SK-N-SH treated with all-trans-retinoic acid at 6 μM for 48 hours (cell line): Measurements from ENCODE around the gene PPP1CA.

Experiments used
- ARNTL ChIP-seq: fragments of 450-650 bp; formaldehyde crosslinking; IDR thresholded peaks from 2 replicates; pipeline ENCODE4 v1.5.0; 2020; ENCODE audit warnings: low read depth, mild to moderate bottlenecking, moderate library complexity, borderline replicate concordance
- BACH2 ChIP-seq: fragments of 250-450 bp; sonication (Bioruptor Pico); IDR thresholded peaks from 2 replicates; pipeline ENCODE4 v1.9.0; 2021; ENCODE audit warnings: mild to moderate bottlenecking, borderline replicate concordance
- OSR1 ChIP-seq: fragments of 250-450 bp; sonication (Bioruptor Pico); IDR thresholded peaks from 2 replicates; pipeline ENCODE4 v1.8.0; 2022; ENCODE audit warnings: moderate library complexity, mild to moderate bottlenecking, inconsistent platforms
- ZFP3 ChIP-seq: fragments of 250-450 bp; sonication (Bioruptor Pico); IDR thresholded peaks from 2 replicates; pipeline ENCODE4 v1.5.0; 2020; ENCODE audit warnings: mild to moderate bottlenecking, moderate library complexity
- ZFP30 ChIP-seq: fragments of 450-650 bp; formaldehyde crosslinking; IDR thresholded peaks from 2 replicates; pipeline ENCODE4 v1.5.0; 2022; ENCODE audit warnings: mild to moderate bottlenecking, moderate library complexity
- ZNF565 ChIP-seq: fragments of 450-650 bp; formaldehyde crosslinking; conservative IDR thresholded peaks from 2 replicates; pipeline ENCODE4 v1.5.0; 2020; ENCODE audit warnings: low read depth, mild to moderate bottlenecking, moderate library complexity
- TF ChIP-seq, protein P1 (sequence below): fragments of 250-450 bp; sonication (Bioruptor Pico); IDR thresholded peaks from 2 replicates; pipeline ENCODE4 v1.8.0; 2020; ENCODE audit warnings: mild to moderate bottlenecking, moderate library complexity, borderline replicate concordance
- TF ChIP-seq, protein P2 (sequence below): fragments of 250-450 bp; sonication (Bioruptor Pico); IDR thresholded peaks from 2 replicates; pipeline ENCODE4 v1.5.1; 2020; ENCODE audit warnings: low read depth, mild to moderate bottlenecking, moderate library complexity

DNA sequence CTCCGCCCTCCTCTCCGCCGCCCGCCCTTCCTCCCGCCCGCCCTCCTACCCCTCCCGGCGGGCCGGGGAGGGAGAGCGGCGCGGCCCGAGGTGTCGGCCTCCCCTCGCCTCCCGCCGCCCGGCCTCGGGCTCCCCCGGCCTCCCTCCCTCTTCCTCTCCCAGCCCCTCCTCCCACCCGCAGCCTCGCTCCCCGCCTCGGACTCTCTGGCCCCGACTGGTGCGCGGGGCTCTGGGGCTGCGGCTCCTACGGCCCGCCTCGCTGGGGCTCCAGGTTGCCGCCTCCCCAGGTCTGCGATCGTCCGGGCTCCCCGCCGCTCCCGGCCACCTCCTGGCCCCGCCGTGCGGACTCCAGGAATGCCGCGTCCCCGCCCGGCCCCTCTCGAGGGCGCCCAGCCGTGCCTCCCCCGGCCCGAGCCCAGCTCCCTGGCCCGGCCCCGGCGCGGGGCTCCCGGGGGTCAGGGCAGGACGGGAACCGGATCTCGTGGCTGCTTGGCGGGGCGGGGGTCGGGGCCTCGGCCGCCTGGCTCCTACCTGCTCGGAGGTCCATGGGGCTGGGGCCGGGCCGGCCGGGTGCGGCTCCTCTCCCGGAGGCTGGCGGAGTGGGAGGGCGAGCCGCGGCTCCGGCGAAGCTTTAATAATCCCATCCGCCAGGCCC, 28.5 kb downstream of the PPP1CA start, which contains the start of gene CLCF1:
- TF ChIP-seq OSR1 (CRISPR knock-in tag), result no peak
- no peak for TF ChIP-seq ZFP30 (CRISPR knock-in tag)
- TF ChIP-seq, protein P1, sequence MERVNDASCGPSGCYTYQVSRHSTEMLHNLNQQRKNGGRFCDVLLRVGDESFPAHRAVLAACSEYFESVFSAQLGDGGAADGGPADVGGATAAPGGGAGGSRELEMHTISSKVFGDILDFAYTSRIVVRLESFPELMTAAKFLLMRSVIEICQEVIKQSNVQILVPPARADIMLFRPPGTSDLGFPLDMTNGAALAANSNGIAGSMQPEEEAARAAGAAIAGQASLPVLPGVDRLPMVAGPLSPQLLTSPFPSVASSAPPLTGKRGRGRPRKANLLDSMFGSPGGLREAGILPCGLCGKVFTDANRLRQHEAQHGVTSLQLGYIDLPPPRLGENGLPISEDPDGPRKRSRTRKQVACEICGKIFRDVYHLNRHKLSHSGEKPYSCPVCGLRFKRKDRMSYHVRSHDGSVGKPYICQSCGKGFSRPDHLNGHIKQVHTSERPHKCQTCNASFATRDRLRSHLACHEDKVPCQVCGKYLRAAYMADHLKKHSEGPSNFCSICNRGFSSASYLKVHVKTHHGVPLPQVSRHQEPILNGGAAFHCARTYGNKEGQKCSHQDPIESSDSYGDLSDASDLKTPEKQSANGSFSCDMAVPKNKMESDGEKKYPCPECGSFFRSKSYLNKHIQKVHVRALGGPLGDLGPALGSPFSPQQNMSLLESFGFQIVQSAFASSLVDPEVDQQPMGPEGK (CRISPR knock-in tag), result no peak
- no peak for TF ChIP-seq ZNF565
- TF ChIP-seq ZFP3 (CRISPR knock-in tag), result no peak
- TF ChIP-seq, protein P2, sequence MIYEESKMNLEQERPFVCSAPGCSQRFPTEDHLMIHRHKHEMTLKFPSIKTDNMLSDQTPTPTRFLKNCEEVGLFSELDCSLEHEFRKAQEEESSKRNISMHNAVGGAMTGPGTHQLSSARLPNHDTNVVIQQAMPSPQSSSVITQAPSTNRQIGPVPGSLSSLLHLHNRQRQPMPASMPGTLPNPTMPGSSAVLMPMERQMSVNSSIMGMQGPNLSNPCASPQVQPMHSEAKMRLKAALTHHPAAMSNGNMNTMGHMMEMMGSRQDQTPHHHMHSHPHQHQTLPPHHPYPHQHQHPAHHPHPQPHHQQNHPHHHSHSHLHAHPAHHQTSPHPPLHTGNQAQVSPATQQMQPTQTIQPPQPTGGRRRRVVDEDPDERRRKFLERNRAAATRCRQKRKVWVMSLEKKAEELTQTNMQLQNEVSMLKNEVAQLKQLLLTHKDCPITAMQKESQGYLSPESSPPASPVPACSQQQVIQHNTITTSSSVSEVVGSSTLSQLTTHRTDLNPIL (CRISPR knock-in tag), result no peak
- TF ChIP-seq BACH2, result no peak
- no peak for TF ChIP-seq ARNTL (CRISPR knock-in tag)
